HG03439 (cell line): ENCODE data around the gene CIAPIN1.

ENCODE experiments used
- ATAC-seq: cut with Tn5 transposase; IDR thresholded peaks from one replicate; pipeline ENCODE4 v1.9.1; 2021; ENCODE audit warnings: mild to moderate bottlenecking, moderate library complexity; ENCODE audit not compliant: unreplicated experiment

CIAPIN1 gene

GRCh38 chr16:57447186-57447962 is at the start of gene CIAPIN1, which contains the start of gene COQ9:
Gene CIAPIN1 (minus strand): TSS chr16:57447385. CDS start chr16:57440928, 6,457 bp downstream.
Gene COQ9 (plus strand): TSS chr16:57447479. CDS start chr16:57447506, 27 bp downstream.
- ATAC-seq = peak; percentile 93

- no peak for ATAC-seq
Observed at GRCh38 chr16:57493767-57494166, 46.6 kb upstream of the CIAPIN1 start.

- ATAC-seq = no peak
Observed at GRCh38 chr16:57489229-57489628, 42.0 kb upstream of the CIAPIN1 start.

DNA sequence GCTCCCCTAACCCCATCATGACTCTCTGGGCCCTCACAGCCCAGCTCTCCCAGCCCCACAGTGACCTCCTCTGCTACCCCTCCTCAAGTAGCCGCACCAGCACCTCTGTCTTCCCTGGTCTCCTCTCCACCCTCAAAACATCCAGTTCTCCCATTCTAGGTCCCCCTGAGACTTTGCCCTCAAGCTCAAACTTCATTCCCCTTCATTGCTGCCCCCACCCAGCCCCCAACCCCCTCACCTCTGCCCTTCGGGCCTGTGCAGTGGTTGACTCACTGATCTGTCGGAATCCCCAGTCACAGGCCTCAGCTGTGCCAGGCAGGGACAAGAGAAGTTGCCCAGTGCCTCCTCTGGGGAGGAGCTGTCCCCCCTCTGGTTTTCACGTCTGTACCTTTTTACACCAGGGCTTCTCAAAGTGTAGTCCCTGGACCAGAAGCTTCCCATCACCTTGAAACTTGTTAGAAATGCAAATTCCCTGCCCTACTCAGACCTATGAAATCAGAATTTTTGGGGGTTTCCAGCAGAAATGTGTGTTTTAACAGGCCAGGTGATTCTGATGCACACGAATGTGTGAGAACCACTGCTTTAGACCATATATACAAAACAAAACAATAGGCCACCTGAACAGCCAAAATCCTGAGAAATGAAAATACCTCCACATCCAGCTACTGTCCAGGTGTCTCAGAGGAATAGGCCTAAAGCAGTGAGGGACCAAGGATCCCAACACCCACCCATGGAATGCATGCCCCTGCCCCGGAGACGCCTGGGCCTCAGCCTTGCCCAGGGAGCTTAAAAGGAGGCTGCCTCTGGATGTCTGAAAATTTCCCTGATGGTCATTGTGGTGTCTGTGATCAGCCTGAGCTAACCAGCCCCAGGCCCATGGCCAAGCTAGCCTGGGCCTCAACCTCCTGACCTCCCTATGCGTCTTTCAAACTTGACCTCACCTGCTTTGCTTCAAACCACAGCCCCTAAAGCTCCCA is 40.0 kb upstream of the CIAPIN1 start:
- ATAC-seq = no peak

DNA sequence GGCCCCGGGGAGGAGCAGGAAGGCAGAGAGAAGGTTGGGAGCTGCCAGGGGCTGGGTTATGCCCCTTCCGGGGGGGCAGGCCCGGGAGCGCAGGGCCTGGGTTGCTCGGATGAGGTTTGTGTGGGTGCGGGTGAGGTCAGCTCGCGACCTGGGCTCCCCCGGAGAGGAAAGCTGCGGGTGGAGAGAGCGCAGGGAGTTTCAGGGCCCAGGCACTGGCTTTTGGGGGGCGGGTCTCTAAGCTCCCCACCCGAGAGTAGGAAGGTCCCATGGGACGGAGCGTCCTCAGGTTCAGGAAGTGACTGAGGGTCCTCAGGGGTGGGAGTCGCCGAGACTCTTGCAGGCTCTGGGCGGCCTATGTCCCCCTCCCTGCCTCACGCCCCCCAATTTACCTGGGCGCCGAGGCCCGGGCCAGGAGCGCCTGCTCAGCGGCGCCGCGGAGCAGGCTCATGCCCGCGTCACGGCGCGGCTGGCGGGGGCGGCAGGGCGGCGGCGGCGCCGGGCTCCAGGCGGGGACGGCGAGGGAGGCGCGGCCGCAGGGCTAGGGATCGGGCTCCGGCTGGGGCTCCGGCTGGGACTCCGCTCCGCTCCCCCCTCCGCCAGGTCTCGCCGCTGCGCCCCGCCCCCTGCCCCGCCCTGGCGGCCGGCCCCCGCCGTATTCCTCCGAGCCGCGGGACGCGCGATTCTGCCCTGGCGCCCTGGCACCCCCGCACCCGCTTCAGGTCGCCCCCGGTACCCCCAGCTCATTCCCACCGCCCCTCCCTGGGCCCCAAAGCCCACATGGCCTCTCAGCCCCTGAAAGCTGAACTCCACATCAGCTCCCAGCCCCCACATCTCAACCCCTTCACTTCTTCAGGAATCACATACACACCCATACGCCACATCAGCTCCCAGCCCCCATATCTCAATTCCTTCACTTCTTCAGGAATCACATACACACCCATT is 39.0 kb upstream of the CIAPIN1 start, which contains the start of gene DOK4:
Gene DOK4 (minus strand): TSS at position 578 of the 942 bp plus-strand sequence. CDS start 6,986 bp downstream, outside the sequence.
- peak; percentile 67 for ATAC-seq

- no peak for ATAC-seq
Observed at GRCh38 chr16:57485091-57485915, 38.1 kb upstream of the CIAPIN1 start.

GRCh38 chr16:57484515-57485005 is 37.4 kb upstream of the CIAPIN1 start:
- no peak for ATAC-seq

DNA sequence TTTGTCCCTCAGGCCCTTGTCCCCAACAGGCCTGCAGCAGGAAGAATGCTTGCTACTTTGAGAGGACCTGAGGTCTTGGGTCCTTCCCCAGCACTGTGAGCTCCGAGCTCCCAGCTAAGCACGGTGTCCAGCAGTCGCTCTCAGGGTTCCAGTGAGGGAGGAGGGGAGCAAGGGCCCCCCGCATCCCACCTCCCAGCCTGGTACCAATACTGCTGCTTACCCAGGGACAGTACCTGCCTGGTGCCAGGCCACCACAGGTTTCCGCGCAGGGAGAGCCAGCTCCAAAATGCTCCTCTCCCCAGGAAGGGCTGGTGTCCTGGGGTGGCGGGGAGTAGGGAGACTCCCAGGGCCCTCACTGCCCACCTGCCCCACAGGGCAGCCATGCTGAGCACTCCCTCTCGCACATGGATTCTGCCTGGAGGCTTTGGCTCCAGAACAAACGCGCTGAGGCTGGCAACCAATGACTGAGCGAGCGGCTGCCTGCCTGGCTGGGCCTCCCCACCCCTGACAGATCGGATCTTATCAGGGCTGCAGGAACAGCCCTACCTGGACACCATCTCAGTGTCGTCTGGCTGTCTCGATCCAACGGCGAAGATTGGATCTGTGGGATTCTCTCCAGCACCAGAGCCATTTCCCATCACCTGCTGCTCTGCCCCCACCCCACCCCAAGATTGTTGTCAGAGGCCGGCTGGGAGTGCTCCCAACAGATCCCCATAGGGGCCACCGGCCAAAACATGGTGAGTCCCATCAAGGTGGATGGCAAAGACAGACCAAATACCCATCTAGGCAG is 36.7 kb upstream of the CIAPIN1 start:
- ATAC-seq = no peak

DNA sequence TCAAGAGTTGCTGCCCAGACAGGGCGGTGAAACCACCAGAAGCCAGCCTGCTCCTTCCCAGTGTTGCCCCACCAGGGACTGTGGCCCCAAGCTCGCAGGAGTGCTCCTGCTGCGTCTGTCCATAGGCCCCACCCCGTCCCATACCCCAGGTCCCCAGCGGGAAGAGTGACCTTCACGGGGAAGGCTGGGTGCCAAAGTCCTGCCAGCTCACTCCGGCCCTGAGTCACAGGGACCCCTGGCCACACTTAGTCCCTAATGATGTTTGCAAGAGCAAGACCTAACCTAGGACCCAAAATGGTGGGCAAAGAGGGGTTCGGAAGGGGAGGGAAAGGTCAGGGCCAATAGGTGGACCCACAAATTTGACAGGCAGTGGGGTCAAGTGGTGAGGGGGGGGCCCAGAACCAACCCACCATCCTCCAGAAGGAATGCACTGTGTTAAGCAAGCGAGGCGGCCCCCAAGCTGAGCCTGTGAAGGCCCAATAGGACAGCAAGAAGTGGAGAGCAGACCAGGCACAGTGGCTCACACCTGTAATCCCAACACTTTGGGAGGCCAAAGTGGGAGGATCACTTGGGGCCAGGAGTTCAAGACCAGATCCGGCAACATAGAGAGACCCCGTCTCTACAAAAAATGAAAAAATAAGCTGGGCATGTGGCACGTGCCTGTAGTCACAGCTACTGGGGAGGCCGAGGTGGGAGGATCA is 35.8 kb upstream of the CIAPIN1 start:
- ATAC-seq = no peak

GRCh38 chr16:57481421-57481820 is 34.2 kb upstream of the CIAPIN1 start:
- no peak for ATAC-seq

GRCh38 chr16:57480754-57481230 is 33.6 kb upstream of the CIAPIN1 start:
- no peak for ATAC-seq

DNA sequence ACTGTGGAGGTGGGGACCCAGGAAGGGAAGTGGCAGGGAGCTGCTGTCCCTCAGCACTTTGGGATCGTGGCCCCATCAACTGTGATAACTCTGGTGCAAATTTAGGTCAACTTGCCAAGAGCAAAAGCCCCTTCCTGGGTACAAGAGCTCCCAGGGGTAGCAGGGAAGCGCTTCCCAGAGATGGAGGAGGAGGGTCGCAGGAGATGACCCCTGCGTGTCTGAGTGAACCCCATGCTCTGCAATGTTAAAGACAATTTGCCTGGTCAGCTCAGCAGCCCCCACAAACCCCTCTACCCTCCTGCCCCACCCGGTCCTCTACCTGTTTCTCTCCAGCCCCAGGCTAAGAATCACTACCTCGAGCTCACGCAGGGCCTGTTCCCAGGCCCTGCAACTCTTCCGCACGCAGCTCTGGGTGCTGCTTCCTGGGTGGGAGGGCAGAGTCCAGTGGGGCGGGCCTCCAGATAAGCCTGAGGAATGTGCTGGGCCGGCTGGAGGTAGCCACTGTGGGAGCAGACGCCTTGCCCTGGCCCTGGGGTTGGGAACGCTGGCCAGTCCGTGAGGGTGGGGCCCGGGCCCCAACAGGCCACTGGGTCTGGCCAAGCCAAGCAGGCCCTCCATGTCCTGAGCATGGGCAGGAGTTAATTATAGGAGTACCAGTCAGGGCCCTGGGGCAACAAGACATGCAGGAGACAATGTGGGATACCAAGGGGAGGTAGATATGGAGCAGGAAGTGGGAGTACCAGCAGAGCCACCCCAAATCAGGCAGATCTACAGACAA is 33.0 kb upstream of the CIAPIN1 start:
- no peak for ATAC-seq

GRCh38 chr16:57479205-57479975 is 32.2 kb upstream of the CIAPIN1 start:
- ATAC-seq = no peak

- ATAC-seq = no peak
Observed at GRCh38 chr16:57478396-57479204, 31.4 kb upstream of the CIAPIN1 start.

DNA sequence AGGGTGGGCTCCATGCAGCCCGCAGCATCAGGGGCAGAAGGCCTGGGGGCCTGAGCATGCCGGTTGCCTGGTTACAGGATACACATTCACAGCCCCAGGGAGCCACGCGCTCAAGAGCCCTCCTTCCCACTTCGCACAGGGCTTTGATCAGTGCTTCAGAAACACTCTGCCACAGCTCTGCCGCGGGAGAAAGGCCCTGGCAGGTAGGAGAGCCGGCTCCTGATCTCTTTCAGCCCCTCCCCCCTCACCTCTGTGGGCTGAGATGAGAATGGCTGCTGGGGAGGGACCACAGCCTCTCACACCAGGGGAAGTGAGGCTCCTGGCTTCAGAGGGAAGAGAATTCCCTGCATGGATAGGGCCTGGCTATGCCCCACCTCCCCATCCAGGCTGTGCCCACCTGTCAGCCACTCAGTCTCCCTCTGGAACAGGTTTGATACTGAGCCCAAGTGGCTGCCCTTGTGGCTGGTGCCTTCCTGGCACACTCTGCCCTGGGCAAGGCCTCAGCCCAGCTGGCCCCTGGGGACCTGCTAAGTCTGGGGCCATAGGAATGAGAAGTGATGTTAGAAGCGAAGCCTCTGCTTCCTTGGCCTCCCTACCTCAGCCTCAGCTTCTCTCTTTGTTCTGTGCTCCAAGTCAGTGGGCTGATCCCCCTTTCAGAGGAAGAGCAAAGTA is 30.5 kb upstream of the CIAPIN1 start:
- no peak for ATAC-seq
